Spleen (tissue), 7 donors: ENCODE measurements around the gene C1orf141.

Experiments used
- CTCF ChIP-seq, 11 experiments: fragments of 200-600 bp in 7 of 11; fragments of 450-650 bp in 4 of 11; sonication (generic) in 4 of 11; IDR thresholded peaks in 8 of 11; conservative IDR thresholded peaks in 3 of 11; 1 replicate in 7 of 11; 2 replicates in 4 of 11; pipeline versions ENCODE4 v1.4.0 to v1.8.0; 2016 to 2021; ENCODE audit warnings: antibody characterized with exemption in 11 of 11, inconsistent platforms in 4 of 11, mild to moderate bottlenecking in 1 of 11
- POLR2A ChIP-seq, 3 donors: fragments of 450-650 bp; IDR thresholded peaks; one replicate each; pipeline ENCODE4 v1.5.1; 2017; ENCODE audit warnings: antibody characterized with exemption in 3 of 3, mild to moderate bottlenecking in 1 of 3
- POLR2AphosphoS5 ChIP-seq, 3 donors: sonication (generic); formaldehyde crosslinking; IDR thresholded peaks; one replicate each; pipeline ENCODE4 v1.5.1; 2017; ENCODE audit warnings: antibody characterized with exemption in 3 of 3
- donor health status: DM: no; HTN: no; CAD: no; lungs with moderate emphysema.
- donor health status: DM: no; HTN: no; CAD: no.
- donor health status: DM: no; HTN: no; CAD: no.

- no peak for TF ChIP-seq CTCF (IDR thresholded peaks at IDR 0.05 in 8 of 11, conservative IDR thresholded peaks at IDR 0.05 in 3 of 11)
- no peak for TF ChIP-seq POLR2AphosphoS5 (IDR thresholded peaks at IDR 0.05)
- TF ChIP-seq POLR2A (IDR thresholded peaks at IDR 0.05) = no peak
Observed at GRCh38 chr1:67105508-67105907, 29.3 kb downstream of the C1orf141 start.
